ENCODE data around the gene CYSTM1.

CYSTM1 gene

DNA sequence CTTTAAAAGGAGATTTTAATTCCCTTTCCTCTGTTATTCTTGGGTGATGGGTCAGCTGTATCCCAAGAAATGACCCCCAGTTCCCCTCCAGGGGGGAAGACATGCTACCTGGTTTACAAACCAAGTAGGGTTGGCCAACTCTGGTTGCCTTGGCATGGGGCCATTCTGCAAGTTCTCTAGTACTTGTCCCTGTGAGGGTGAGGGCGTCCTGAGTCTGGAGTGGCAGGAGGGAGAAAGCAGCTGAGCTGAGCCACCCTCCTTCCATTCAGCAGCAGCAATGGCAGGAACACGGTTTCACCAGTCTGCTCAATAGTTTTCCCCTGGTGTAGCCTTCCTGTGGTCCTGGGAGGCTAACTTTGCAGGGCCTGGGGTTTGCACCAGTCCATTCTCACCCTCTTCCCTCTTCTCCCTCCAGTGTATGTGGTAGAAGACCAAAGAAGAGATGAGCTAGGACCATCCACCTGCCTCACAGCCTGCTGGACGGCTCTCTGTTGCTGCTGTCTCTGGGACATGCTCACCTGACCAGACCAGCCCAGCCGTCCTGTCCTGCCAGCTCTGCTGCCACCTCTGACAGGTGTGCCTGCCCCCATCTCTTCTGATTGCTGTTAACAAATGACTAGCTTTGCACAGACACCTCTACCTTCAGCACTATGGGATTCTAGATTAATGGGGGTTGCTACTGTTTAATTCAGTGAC lies 68.0 kb downstream of the CYSTM1 start:
- Histone ChIP-seq H3K4me1 (ENCODE audit: insufficient read depth, low read length) (peaks cover 12% of the 10 kb centered on the region), H3K27ac (ENCODE audit: low read length) (no peak overlapping the region), H3K4me3 (ENCODE audit: low read length) (no peak overlapping the region), H3K9me3 (ENCODE audit: insufficient read depth, low read depth, low read length) (no peaks in the 10 kb centered on the region), H3K36me3 (ENCODE audit: insufficient read depth, low read depth, low read length) (peaks cover 23% of the 10 kb centered on the region), H3K27me3 (ENCODE audit: insufficient read depth, low read length) (no peaks in the 10 kb centered on the region), H3K9ac (ENCODE audit: low read depth, low read length) (no peak overlapping the region)

DNA sequence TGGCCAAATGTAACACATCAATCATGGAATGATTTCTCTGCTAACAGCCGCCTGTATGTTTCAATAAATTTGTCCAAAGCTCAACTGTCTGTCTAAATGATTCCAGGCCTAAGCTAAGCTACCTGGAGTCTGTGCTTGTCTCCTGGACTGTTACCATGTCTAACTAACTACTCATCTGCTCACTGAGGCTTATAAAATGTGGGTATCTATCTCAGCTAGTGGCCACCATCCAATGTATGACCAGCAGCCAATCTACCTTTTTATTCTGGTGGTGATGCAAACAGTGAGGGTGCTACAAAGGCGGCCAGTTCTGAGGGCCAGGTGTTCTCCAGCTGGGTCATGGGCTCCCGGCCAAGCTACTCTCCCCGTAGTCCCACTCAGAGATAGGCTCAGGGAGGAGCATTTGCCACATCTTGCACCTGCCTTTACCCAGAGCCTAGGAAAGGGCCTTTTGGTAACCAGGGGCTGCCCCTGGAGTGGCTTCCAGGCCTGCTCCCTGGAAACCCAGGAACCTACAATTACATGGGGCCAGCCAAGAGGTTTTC lies 68.8 kb downstream of the CYSTM1 start:
- H3K27me3 ChIP-seq (ENCODE audit: insufficient read depth, low read length): no peaks in the 10 kb centered on the region
- no peaks in the 10 kb centered on the region for H3K9me3 ChIP-seq (ENCODE audit: insufficient read depth, low read depth, low read length)
- no peak overlapping the region for H3K9ac ChIP-seq (ENCODE audit: low read depth, low read length)
- no peak overlapping the region for H3K4me3 ChIP-seq (ENCODE audit: low read length)
- H3K36me3 ChIP-seq (ENCODE audit: insufficient read depth, low read depth, low read length): peaks cover 23% of the 10 kb centered on the region
- peaks cover 12% of the 10 kb centered on the region for H3K4me1 ChIP-seq (ENCODE audit: insufficient read depth, low read length)
- H3K27ac ChIP-seq (ENCODE audit: low read length): no peak overlapping the region

DNA sequence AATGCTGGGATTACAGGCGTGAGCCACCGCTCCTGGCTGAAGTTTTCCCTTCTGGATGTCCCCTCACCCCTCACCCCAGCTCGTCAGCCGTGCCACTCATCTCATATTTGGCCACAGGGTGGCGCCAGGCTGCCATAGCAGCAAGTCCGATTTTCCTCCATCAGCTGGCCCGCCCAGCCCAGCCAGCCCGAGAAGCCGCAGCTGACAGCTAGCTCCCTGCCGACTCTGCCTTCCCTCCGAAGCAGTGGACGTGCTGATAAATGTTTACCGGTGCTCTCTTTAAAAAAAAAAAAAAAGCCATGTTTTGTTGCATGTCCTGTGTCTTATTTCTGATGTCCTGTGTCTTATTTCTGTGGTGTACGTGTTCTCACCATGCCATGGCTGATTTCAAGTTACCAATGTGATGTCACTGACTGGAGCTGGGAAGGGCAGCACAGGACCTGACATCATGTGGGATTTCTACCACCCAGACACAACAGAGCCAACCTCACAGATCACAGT lies 69.6 kb downstream of the CYSTM1 start:
- H3K36me3 ChIP-seq (ENCODE audit: insufficient read depth, low read depth, low read length): peaks cover 31% of the 10 kb centered on the region
- no peaks in the 10 kb centered on the region for H3K9me3 ChIP-seq (ENCODE audit: insufficient read depth, low read depth, low read length)
- H3K4me1 ChIP-seq (ENCODE audit: insufficient read depth, low read length): peaks cover 12% of the 10 kb centered on the region
- no peak overlapping the region for H3K9ac ChIP-seq (ENCODE audit: low read depth, low read length)
- H3K27me3 ChIP-seq (ENCODE audit: insufficient read depth, low read length): no peaks in the 10 kb centered on the region
- H3K27ac ChIP-seq (ENCODE audit: low read length): no peak overlapping the region
- H3K4me3 ChIP-seq (ENCODE audit: low read length): no peak overlapping the region

DNA sequence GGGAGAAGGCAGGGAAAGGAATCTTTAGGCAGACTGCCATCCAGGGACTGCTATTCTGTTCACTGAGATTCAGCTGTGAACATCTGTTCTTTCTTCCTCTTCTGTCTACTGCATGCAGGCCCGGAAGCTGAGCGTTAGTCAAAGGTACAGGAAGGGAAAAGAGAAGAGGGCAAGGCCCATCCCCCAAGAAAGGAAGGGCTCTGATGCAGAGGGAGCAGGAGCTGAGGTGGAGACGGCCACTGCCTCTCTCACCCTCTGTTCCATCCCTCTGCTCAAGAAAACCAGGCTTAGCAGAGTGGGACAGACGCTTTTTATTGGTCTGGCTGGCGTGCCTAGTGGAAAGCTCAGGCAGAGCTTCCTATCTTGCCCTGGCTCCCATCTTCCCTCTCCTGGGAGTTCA lies 70.4 kb downstream of the CYSTM1 start:
- no peaks in the 10 kb centered on the region for H3K9me3 ChIP-seq (ENCODE audit: insufficient read depth, low read depth, low read length)
- H3K27me3 ChIP-seq (ENCODE audit: insufficient read depth, low read length): no peaks in the 10 kb centered on the region
- H3K4me1 ChIP-seq (ENCODE audit: insufficient read depth, low read length): peaks cover 12% of the 10 kb centered on the region
- H3K9ac ChIP-seq (ENCODE audit: low read depth, low read length): no peak overlapping the region
- no peak overlapping the region for H3K4me3 ChIP-seq (ENCODE audit: low read length)
- H3K36me3 ChIP-seq (ENCODE audit: insufficient read depth, low read depth, low read length): peaks cover 31% of the 10 kb centered on the region
- no peak overlapping the region for H3K27ac ChIP-seq (ENCODE audit: low read length)

DNA sequence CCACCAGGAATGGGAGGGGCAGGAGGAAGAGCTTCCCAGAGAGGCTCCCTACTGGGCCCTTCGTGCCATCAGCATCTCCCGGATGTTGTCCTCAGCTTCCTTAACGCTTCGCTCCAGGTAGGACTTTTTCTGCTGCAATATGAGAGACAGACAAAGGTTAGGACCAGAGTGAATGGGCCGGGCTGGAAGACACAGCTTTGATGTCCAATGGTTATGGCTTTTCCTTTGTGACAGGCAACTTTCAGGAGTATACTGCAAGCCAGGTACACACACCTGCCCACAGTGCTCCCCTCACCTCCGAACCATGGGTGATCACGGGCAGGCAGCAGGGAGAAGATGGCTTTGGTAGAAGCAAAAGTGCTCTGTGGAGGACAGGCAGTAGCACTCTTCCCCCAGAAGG lies 70.9 kb downstream of the CYSTM1 start:
- Histone ChIP-seq H3K9me3 (ENCODE audit: insufficient read depth, low read depth, low read length) (no peaks in the 10 kb centered on the region), H3K4me3 (ENCODE audit: low read length) (no peak overlapping the region), H3K9ac (ENCODE audit: low read depth, low read length) (no peak overlapping the region), H3K27me3 (ENCODE audit: insufficient read depth, low read length) (no peaks in the 10 kb centered on the region), H3K27ac (ENCODE audit: low read length) (no peak overlapping the region), H3K4me1 (ENCODE audit: insufficient read depth, low read length) (peaks cover 12% of the 10 kb centered on the region), H3K36me3 (ENCODE audit: insufficient read depth, low read depth, low read length) (peaks cover 31% of the 10 kb centered on the region)

DNA sequence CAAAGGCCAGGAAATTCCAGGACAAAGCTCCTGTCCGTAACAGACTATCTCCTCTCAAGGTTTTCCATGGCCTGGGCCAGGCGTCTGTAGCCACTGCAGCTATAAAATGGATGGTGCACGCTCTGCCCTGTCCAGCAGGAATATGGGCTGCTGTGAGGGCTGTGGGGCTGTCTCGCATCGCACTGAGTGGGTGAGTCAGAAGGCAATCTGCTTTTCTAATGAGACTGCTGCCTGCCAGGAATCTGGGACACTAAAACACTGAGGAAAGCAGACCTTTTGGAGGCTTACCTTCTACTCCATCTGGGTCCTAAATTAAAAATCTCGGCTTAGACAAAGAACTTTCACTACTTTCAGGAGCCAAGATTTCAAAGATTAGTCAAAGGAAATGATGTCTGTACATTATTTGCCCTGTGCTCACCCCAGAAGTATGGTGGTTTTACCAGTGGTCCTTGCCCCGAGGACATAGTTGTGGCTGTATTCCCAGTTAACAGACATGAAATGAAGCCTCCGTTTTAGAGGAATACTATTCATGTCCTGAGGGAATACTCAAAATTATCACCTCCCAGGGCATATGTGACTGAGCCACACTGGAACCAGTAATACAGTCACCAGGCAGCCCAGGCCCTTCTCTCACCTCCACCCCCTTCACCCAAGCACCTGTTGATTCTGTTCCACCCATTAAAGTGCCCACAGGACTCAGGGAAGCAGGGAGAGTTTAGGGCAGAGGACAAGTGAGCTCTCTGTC lies 71.6 kb downstream of the CYSTM1 start:
- Histone ChIP-seq H3K27ac (ENCODE audit: low read length) (no peak overlapping the region), H3K27me3 (ENCODE audit: insufficient read depth, low read length) (no peaks in the 10 kb centered on the region)

DNA sequence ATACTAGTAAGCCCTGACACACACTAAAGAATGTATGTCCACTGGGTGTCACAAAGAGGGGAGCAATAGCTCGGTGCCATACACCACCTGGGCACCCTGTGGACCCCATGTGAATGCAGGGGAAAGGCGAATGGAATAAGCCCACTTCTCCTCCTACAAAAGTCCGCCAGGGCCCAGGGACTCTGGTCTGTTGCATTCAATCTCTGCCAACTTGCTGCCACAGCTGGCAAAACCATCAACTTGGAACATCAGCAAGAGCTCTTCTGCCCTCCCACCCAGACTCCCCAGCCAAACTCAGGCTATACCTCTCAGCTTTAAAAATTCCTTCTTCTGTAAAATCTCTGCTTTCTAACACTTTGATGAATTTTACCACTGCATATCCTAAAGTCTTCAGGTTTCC lies 73.4 kb downstream of the CYSTM1 start:
- Histone ChIP-seq H3K4me1 (ENCODE audit: insufficient read depth, low read length) (peaks cover 9% of the 10 kb centered on the region; the same call in 1 of the 2 replicates), H3K27ac (ENCODE audit: low read length) (no peak overlapping the region), H3K9ac (ENCODE audit: low read depth, low read length) (no peak overlapping the region), H3K36me3 (ENCODE audit: insufficient read depth, low read depth, low read length) (peaks cover 31% of the 10 kb centered on the region), H3K27me3 (ENCODE audit: insufficient read depth, low read length) (no peaks in the 10 kb centered on the region), H3K9me3 (ENCODE audit: insufficient read depth, low read depth, low read length) (no peaks in the 10 kb centered on the region), H3K4me3 (ENCODE audit: low read length) (no peak overlapping the region)

More for the DNA sequence above, 71.6 kb downstream of the CYSTM1 start:
- peaks cover 31% of the 10 kb centered on the region for H3K36me3 ChIP-seq (ENCODE audit: insufficient read depth, low read depth, low read length)
- no peaks in the 10 kb centered on the region for H3K9me3 ChIP-seq (ENCODE audit: insufficient read depth, low read depth, low read length)
- no peak overlapping the region for H3K9ac ChIP-seq (ENCODE audit: low read depth, low read length)
- H3K4me3 ChIP-seq (ENCODE audit: low read length): no peak overlapping the region
- peaks cover 11% of the 10 kb centered on the region for H3K4me1 ChIP-seq (ENCODE audit: insufficient read depth, low read length)

DNA sequence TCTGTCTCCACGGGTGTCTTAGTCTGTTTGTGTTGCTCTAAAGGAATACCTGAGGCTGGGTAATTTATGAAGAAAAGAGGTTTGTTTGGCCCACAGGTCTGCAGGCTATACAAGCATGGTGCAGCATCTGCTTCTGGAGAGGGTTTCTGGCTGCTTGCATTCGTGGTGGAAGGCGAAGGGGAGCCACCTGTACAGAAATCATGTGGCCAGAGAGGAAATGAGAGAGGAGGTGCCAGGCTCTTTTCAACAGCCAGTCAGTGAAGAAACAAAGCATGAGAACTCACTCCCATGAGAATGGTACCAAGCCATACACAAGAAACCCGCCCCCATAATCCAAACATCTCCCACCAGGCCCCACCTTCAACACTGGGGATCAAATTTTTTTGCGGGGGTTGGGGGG lies 74.5 kb downstream of the CYSTM1 start:
- Histone ChIP-seq H3K27me3 (ENCODE audit: insufficient read depth, low read length) (no peaks in the 10 kb centered on the region), H3K9me3 (ENCODE audit: insufficient read depth, low read depth, low read length) (no peaks in the 10 kb centered on the region), H3K9ac (ENCODE audit: low read depth, low read length) (no peak overlapping the region), H3K4me1 (ENCODE audit: insufficient read depth, low read length) (peaks cover 9% of the 10 kb centered on the region; the same call in 1 of the 2 replicates), H3K27ac (ENCODE audit: low read length) (no peak overlapping the region), H3K4me3 (ENCODE audit: low read length) (no peak overlapping the region), H3K36me3 (ENCODE audit: insufficient read depth, low read depth, low read length) (peaks cover 27% of the 10 kb centered on the region; the same call in 1 of the 2 replicates)

DNA sequence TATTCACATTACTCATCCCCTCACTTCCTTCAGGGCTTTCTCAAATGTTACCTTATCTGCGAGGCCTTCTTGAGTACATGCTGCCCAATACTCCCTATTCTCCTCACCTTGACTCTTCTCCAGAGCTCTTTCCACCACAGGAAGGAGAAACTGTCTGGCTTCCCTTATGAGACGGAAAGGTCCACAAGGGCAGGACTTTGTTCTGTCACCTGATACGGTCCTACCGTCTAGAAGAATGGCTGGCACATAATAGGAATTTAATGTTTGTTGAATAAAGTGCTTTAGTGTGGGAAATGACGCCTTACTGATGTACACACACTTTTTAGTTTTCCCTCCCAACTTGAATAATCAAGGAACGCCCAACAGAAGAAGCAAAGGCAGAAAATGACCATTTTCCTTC lies 75.4 kb downstream of the CYSTM1 start:
- H3K4me3 ChIP-seq (ENCODE audit: low read length): no peak overlapping the region
- no peaks in the 10 kb centered on the region for H3K9me3 ChIP-seq (ENCODE audit: insufficient read depth, low read depth, low read length)
- H3K27ac ChIP-seq (ENCODE audit: low read length): no peak overlapping the region
- no peaks in the 10 kb centered on the region for H3K27me3 ChIP-seq (ENCODE audit: insufficient read depth, low read length)
- peaks cover 19% of the 10 kb centered on the region; the same call in 1 of the 2 replicates for H3K36me3 ChIP-seq (ENCODE audit: insufficient read depth, low read depth, low read length)
- peaks cover 9% of the 10 kb centered on the region; the same call in 1 of the 2 replicates for H3K4me1 ChIP-seq (ENCODE audit: insufficient read depth, low read length)
- no peak overlapping the region for H3K9ac ChIP-seq (ENCODE audit: low read depth, low read length)

DNA sequence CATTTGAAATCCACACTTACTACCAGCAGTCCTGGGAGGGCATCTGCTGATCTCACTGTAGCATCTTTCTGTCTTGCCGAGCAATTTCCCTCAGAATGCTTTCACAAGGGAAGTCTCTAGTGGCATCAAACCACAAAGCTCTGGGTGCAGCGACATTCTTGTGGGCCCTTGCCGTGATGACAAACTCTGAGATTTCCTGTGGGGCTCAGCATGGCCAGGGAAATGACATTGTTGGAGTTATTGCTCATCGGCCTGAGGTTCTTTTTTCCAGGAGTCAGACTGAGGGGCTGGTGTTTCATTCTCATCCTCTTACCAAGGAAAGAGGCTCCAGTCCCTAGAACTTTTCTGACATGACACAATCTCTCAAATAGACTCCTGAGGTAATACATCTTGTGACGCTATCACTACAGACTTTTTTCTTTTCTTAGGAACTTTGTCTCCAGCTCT lies 76.6 kb downstream of the CYSTM1 start:
- no peak overlapping the region for H3K4me3 ChIP-seq (ENCODE audit: low read length)
- no peak overlapping the region for H3K27ac ChIP-seq (ENCODE audit: low read length)
- H3K4me1 ChIP-seq (ENCODE audit: insufficient read depth, low read length): peaks cover 3% of the 10 kb centered on the region; the same call in 1 of the 2 replicates

DNA sequence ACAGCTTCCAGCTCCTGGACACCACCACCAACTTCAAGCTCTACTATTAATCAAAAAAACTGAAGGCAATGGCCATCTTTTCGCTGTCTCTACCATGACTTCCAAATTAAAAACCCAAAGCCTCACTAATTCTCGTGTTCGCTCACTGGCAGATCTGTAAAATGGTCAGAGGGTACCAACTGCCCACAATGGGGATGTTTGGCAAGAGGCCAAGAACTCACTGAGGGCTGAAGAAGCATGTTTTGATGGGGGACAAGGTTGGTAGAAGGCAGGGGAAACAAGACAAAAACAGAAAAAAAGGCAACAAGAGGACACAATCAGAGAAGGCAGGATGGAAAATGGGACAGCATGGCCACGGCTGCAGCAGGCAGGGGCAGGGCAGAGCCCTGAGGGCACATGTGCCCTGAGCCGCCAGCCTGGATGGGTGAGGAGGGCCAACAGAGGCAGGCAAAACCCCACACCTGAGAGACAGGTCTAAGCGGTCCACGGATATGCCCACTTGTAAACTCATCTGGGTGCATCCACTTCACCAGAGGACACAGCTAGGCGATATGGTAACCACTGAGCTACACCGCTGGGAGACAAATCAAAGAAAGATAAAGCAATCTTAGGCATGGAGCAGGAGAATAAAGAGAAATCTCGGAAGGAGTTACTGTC lies 77.6 kb downstream of the CYSTM1 start:
- Histone ChIP-seq H3K27ac (ENCODE audit: low read length) (no peak overlapping the region), H3K9ac (ENCODE audit: low read depth, low read length) (no peak overlapping the region), H3K36me3 (ENCODE audit: insufficient read depth, low read depth, low read length) (peaks cover 8% of the 10 kb centered on the region; the same call in 1 of the 2 replicates), H3K4me1 (ENCODE audit: insufficient read depth, low read length) (peaks cover 3% of the 10 kb centered on the region; the same call in 1 of the 2 replicates), H3K27me3 (ENCODE audit: insufficient read depth, low read length) (no peaks in the 10 kb centered on the region), H3K4me3 (ENCODE audit: low read length) (no peak overlapping the region), H3K9me3 (ENCODE audit: insufficient read depth, low read depth, low read length) (no peaks in the 10 kb centered on the region)

More for the DNA sequence above, 76.6 kb downstream of the CYSTM1 start:
- Histone ChIP-seq H3K9ac (ENCODE audit: low read depth, low read length) (no peak overlapping the region), H3K36me3 (ENCODE audit: insufficient read depth, low read depth, low read length) (peaks cover 8% of the 10 kb centered on the region; the same call in 1 of the 2 replicates), H3K9me3 (ENCODE audit: insufficient read depth, low read depth, low read length) (no peaks in the 10 kb centered on the region), H3K27me3 (ENCODE audit: insufficient read depth, low read length) (no peaks in the 10 kb centered on the region)

Data from iPS-20b (cell line).